ENCODE measurements around the gene NGDN. TPM values are rescaled to one million over a fixed set of nuclear protein-coding genes. Genes with fewer than 3 reads are reported as not detected.

NGDN gene
- total RNA-seq, 1 experiment from 2014 or later: 42.0 TPM

GRCh38 chr14:23439107-23439835, 30.2 kb upstream of the NGDN start:
- ChIA-PET RAD21 (ENCODE audit: low non-redundant PET in 1 of 2, low total read pairs in 2 of 2, uncharacterized antibody in 2 of 2, unreplicated experiment in 2 of 2) (no interaction called here), POLR2A (no interaction called here), CTCF (no interaction called here)
- no peaks in the 10 kb centered on the region for H3K36me3 ChIP-seq (ENCODE audit: control insufficient read depth in 1 of 2, insufficient read depth in 2 of 2, low read length in 2 of 2)
- no peaks in the 10 kb centered on the region for H4K20me1 ChIP-seq (ENCODE audit: insufficient read depth)
- no peak for DNase-seq (ENCODE audit: low read depth, low spot score)
- no peak overlapping the region for H2AFZ ChIP-seq (ENCODE audit: low read depth, low read length, poor library complexity, severe bottlenecking)
- H3K4me1 ChIP-seq (ENCODE audit: control insufficient read depth in 1 of 2, insufficient read depth in 2 of 2, low read length in 2 of 2): no peaks in the 10 kb centered on the region
- intact Hi-C loops (cut with micrococcal nuclease): no loop called here
- peaks cover 14% of the 10 kb centered on the region for H3K27me3 ChIP-seq (ENCODE audit: insufficient read depth, low read length)
- H3K9ac ChIP-seq (ENCODE audit: low read length): no peak overlapping the region
- H3K4me3 ChIP-seq (replicated peaks in 1 of 2; ENCODE audit: low read depth in 1 of 2, low read length in 2 of 2): no peak overlapping the region
- no peaks in the 10 kb centered on the region for H3K9me3 ChIP-seq (ENCODE audit: control insufficient read depth in 1 of 2, insufficient read depth in 1 of 2, low read depth in 1 of 2, low read length in 2 of 2)
- no TSS peak for BruUV-seq (replicated peaks)
- TF ChIP-seq POLR2AphosphoS5 (IDR thresholded peaks at IDR 0.05; ENCODE audit: low read depth, low read length) (no peak), EZH2 (IDR thresholded peaks at IDR 0.05) (no peak), ATF3 (IDR thresholded peaks at IDR 0.05) (no peak), TCF7L2 (IDR thresholded peaks at IDR 0.05; ENCODE audit: borderline replicate concordance, extremely low read depth, insufficient read depth, insufficient read length) (no peak), FOSL1 (IDR thresholded peaks at IDR 0.05; ENCODE audit: low read depth) (no peak), ZFX (IDR thresholded peaks at IDR 0.05) (no peak), RAD21 (IDR thresholded peaks at IDR 0.05; ENCODE audit: low read depth) (no peak), SP1 (IDR thresholded peaks at IDR 0.05; ENCODE audit: low read depth) (no peak)
- no peak for ATAC-seq
- H3K27ac ChIP-seq (ENCODE audit: low read depth, low read length): no peak overlapping the region
- H3K9me2 ChIP-seq (ENCODE audit: insufficient read depth): no peaks in the 10 kb centered on the region
- H3K4me2 ChIP-seq (ENCODE audit: low read length): no peak overlapping the region
- H3K79me2 ChIP-seq (ENCODE audit: insufficient read depth, low read length): no peaks in the 10 kb centered on the region

- Histone ChIP-seq H4K20me1 (ENCODE audit: insufficient read depth) (no peaks in the 10 kb centered on the region), H3K27me3 (ENCODE audit: insufficient read depth, low read length) (peaks cover 6% of the 10 kb centered on the region; the same call in 1 of the 2 replicates), H3K4me2 (ENCODE audit: low read length) (no peak overlapping the region), H3K4me1 (ENCODE audit: control insufficient read depth in 1 of 2, insufficient read depth in 2 of 2, low read length in 2 of 2) (no peaks in the 10 kb centered on the region), H2AFZ (ENCODE audit: low read depth, low read length, poor library complexity, severe bottlenecking) (no peak overlapping the region), H3K27ac (ENCODE audit: low read depth, low read length) (no peak overlapping the region), H3K79me2 (ENCODE audit: insufficient read depth, low read length) (no peaks in the 10 kb centered on the region), H3K4me3 (replicated peaks in 1 of 2; ENCODE audit: low read depth in 1 of 2, low read length in 2 of 2) (no peak overlapping the region), H3K9ac (ENCODE audit: low read length) (no peak overlapping the region), H3K9me3 (ENCODE audit: control insufficient read depth in 1 of 2, insufficient read depth in 1 of 2, low read depth in 1 of 2, low read length in 2 of 2) (no peaks in the 10 kb centered on the region), H3K36me3 (ENCODE audit: control insufficient read depth in 1 of 2, insufficient read depth in 2 of 2, low read length in 2 of 2) (no peaks in the 10 kb centered on the region), H3K9me2 (ENCODE audit: insufficient read depth) (no peaks in the 10 kb centered on the region)
- no TSS peak for BruUV-seq (replicated peaks)
- ATAC-seq (no peak), DNase-seq (ENCODE audit: low read depth, low spot score) (no peak)
- POLR2A ChIA-PET: no interaction called here
- TF ChIP-seq ZFX (IDR thresholded peaks at IDR 0.05): no peak
- intact Hi-C loops (cut with micrococcal nuclease): no loop called here
- CTCF ChIA-PET: interaction anchor here (0.6 kb wide), 1 partner anchor 112 kb away, joined by 3 read pairs; no protein-coding TSS in a partner anchor
- RAD21 ChIA-PET (ENCODE audit: low non-redundant PET in 1 of 2, low total read pairs in 2 of 2, uncharacterized antibody in 2 of 2, unreplicated experiment in 2 of 2): no interaction called here
Measured at GRCh38 chr14:23441076-23441475, 28.4 kb upstream of the NGDN start.

Measured in HCT116 (cell line).